ENCODE results near the gene GMEB2.
"Not testable (repeated sequence)": the region's sequence is repeated elsewhere in the genome, so short reads cannot be mapped to it uniquely, and the experiment has no call there.

Gene GMEB2, protein sequence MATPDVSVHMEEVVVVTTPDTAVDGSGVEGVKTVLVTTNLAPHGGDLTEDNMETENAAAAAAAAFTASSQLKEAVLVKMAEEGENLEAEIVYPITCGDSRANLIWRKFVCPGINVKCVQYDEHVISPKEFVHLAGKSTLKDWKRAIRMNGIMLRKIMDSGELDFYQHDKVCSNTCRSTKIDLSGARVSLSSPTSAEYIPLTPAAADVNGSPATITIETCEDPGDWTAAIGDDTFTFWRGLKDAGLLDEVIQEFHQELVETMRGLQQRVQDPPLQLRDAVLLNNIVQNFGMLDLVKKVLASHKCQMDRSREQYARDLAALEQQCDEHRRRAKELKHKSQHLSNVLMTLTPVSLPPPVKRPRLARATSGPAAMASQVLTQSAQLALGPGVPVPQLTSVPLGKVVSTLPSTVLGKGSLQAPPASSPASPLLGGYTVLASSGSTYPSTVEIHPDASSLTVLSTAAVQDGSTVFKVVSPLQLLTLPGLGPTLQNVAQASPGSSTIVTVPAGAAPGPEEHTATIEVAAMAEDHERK

GRCh38 chr20:63626424-63627128, at the start of gene GMEB2:
Gene GMEB2, minus strand, starts transcription at chr20:63627101. Its CDS starts 7,704 bp downstream, at chr20:63619397.
- DNase-seq (ENCODE audit: low read depth, low spot score) = peak; percentile 34

- no peak for DNase-seq (ENCODE audit: low read depth, low spot score)
Observed at GRCh38 chr20:63675681-63676368, 48.9 kb upstream of the GMEB2 start.

GRCh38 chr20:63673951-63674350, 47.0 kb upstream of the GMEB2 start:
- no peak for DNase-seq (ENCODE audit: low read depth, low spot score)

DNA sequence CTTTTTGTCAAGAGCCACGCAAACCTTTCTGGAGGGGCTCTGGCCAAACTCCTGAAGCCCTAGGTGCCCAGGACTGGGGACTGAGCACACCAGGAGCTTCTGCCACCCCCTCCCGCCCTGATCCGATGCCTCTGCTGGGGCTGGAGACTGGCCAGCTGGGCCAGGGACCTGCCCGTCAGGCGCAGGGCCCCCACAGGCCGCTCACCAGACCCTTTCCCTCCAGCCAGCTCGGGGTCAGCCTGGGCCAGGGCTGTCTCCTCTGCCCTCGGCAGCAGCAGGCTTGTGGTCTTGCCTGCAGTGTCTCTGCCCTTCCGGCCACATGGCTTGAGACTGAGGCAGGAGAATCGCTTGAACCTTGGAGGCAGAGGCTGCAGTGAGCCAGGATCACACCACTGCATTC, 45.8 kb upstream of the GMEB2 start:
- DNase-seq (ENCODE audit: low read depth, low spot score) = no peak

DNA sequence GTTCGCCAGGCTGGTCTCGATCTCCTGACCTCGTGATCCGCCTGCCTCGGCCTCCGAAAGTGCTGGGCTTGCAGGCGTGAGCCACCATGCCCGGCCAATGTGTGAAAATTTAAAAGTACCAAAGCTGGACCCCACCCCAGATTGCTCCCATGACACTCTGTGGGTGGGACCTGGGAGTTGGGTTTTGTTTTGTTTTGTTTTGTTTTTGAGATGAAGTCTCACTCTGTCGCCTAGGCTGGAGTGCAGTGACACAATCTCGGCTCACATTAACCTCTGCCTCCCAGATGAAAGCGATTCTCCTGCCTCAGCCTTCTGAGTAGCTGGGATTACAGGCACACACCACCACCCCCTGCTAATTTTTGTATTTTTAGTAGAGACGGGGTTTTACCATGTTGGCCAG, 44.8 kb upstream of the GMEB2 start:
- DNase-seq (ENCODE audit: low read depth, low spot score) = not testable (repeated sequence)

DNA sequence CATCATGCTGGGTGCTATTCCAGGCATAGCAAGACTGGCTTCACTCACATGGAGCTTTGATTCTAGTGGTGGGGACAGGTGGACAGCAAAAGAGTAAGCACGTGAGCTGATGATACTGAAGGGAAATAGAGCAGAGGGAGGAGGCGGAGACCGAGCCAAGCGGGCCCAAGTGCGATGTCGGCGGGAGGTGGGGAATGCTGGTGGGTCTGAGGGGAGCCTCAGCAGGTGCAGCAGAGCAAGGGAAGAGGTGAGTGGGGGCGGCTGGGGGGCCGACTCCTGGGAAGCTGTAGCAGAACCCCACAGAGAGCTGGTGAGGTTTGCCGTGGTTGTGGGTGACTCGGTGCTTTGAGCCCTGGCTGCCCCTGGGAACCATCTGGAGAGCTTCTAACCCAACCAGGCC, 41.5 kb upstream of the GMEB2 start:
- DNase-seq (ENCODE audit: low read depth, low spot score) = no peak

DNA sequence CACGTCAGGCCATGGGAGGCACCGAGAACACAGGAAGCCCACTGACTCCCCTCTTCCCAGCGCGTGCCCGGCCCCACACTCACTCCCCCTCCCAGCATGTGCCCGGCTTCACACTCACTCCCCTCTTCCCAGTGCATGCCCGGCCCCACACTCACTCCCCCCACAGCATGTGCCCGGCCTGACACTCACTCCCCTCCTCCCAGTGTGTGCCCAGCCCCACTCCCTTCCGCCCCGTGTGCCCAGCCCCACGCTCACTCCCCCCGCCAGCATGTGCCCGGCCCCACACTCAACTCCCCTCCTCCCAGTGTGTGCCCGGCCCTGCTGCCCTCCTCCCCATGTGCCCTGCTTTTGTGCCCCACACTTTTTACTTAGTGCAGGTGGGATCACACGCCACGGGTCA, 41.0 kb upstream of the GMEB2 start:
- DNase-seq (ENCODE audit: low read depth, low spot score) = no peak

DNA sequence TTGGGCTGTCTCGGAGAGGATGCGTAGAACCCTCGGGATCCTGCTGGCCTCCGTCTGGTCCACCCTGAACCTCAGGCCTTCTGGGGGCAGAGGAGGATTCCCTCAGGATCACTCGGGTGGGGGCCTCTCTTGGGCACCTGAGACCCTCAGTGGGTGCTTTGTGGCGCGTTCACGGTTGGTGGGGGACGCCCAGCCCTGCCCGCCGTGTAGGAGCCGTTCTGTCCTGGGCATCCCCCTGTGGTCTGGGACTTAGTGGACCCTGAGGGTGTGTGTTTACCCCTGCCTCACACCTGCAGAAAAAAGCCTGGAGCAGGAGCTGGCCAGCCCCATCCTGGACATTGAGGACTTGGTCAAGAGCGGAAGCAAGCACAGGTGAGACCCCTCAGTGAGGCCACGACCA, 38.8 kb upstream of the GMEB2 start:
- no peak for DNase-seq (ENCODE audit: low read depth, low spot score)

DNA sequence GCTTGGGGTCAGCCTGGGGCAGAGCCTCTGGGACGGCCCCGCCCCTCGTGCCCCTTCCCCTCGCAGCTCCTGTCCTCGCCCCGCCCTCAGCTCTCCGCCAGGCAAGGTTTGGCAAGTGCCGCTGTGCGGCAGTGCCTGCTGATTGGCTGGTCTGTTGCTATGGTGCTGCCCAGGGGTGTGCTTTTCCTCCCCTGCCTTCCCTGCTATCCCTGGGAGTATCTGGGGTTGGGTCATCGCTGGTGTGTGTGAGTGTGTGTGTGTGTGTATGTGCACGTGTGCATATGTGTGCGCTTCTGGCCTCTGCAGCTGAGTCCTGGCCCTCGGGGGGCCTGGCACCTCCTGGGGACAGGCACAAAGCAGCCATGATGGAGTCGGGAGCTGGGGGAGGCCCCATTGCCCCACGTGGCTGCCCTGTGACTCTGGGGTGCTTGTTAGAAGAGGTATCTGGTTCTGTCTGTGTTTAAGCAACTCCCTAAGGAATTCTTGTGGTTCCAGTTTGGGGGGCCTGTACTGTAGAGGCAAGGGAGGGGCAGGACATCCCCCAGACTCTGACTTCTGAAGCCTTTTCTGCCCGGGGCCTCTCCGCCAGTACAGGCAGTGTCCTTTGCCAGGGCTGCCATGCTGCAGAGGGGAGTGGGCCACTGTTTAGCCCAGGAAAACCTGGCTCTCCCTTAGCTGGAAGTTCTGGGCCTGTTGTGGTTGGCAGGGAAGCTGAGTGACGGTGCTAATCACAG, 38.1 kb upstream of the GMEB2 start:
- DNase-seq (ENCODE audit: low read depth, low spot score) = no peak

- no peak for DNase-seq (ENCODE audit: low read depth, low spot score)
Observed at GRCh38 chr20:63664143-63664851, 37.4 kb upstream of the GMEB2 start.

DNA sequence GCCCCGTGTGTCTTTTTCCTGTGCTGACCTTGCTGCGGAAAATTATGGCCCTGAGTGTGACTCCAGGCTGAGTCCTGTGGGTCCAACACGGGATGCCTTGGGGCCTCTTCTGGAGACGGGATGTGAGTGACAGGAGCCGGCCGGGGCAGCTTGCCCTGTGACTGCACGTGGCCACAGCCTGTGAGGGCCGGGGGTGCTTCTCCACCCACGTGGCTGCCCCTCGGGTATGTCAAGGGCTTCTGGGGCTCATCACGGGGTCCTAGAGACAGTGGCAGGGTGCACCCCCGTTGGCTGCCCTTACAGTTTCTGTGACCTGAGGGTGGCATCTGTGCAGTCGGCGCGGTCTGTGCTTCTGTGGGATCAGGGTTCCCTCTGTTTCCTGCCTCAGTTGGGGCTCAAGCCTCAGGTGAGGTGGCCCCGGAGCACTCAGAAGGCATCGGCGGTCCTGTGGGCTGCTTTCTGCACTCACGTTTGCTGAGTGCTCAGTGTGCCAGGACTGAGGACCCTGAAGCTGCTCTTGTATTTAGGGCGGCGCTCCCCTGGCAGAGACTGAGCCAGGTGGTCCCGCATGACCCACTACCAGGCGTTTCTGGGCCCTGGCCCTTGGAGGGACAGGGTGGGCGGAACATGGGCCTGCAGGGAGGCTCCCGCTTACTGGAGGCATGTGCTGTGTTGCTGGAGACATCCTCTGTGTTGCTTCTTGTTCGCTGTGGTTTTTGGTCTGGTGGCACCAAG, 36.6 kb upstream of the GMEB2 start:
- DNase-seq (ENCODE audit: low read depth, low spot score) = no peak

- DNase-seq (ENCODE audit: low read depth, low spot score) = no peak
Observed at GRCh38 chr20:63662813-63663189, 35.9 kb upstream of the GMEB2 start.

GRCh38 chr20:63661959-63662812, 35.3 kb upstream of the GMEB2 start:
- DNase-seq (ENCODE audit: low read depth, low spot score) = no peak

DNA sequence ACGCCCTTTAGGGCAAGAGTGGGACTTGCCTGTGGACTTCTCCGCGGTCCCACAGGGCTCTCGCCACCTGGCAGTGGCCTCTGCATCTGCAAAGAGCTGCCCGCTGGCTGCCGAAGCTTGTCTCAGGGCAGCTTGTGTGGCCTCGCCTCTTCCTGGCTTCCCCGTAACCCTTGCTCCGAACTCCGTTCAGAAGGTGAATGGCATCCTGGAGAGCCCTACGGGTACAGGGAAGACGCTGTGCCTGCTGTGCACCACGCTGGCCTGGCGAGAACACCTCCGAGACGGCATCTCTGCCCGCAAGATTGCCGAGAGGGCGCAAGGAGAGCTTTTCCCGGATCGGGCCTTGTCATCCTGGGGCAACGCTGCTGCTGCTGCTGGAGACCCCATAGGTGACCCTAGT, 34.2 kb upstream of the GMEB2 start:
- no peak for DNase-seq (ENCODE audit: low read depth, low spot score)

DNA sequence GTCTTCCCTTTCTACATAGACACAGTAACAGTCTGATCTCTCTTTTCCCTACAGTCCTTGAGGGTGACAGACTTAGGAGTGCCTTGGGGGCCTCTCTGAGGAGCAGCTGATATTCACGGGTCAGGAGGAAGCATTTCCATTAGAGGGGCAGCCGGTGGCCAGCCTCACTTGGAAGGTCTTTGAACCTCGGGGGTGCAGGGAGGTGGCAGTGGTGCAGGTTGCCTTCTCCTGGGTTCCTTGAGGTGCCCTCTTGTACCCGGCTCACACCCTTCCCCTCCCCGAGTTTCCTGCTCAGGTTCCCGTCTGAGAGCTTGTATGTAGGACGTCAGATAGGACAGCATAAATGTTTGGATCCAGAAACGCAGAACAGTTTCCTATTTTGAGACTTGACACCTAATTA, 33.7 kb upstream of the GMEB2 start:
- DNase-seq (ENCODE audit: low read depth, low spot score) = no peak

- DNase-seq (ENCODE audit: low read depth, low spot score) = not testable (repeated sequence)
Observed at GRCh38 chr20:63660174-63660573, 33.3 kb upstream of the GMEB2 start.

- no peak for DNase-seq (ENCODE audit: low read depth, low spot score)
Observed at GRCh38 chr20:63659370-63659769, 32.5 kb upstream of the GMEB2 start.

GRCh38 chr20:63658749-63659187, 31.9 kb upstream of the GMEB2 start:
- no peak for DNase-seq (ENCODE audit: low read depth, low spot score)
